Stimulated activated CD8-positive, alpha-beta memory T cell treated with anti-CD3 and anti-CD28 coated beads, Interleukin-12 subunit alpha, Interleukin-12 subunit beta, amount 100 ng/mL, for 24 hours (primary cell): Measurements from ENCODE around the gene AXIN2.
"Not testable (repeated sequence)": the region's sequence is repeated elsewhere in the genome, so short reads cannot be mapped to it uniquely, and the experiment has no call there.

Source experiments
- DNase-seq: peaks from one replicate; pipeline ENCODE4 v3.0.0-alpha.2; 2020; ENCODE audit errors: extremely low read depth

AXIN2 gene

DNA sequence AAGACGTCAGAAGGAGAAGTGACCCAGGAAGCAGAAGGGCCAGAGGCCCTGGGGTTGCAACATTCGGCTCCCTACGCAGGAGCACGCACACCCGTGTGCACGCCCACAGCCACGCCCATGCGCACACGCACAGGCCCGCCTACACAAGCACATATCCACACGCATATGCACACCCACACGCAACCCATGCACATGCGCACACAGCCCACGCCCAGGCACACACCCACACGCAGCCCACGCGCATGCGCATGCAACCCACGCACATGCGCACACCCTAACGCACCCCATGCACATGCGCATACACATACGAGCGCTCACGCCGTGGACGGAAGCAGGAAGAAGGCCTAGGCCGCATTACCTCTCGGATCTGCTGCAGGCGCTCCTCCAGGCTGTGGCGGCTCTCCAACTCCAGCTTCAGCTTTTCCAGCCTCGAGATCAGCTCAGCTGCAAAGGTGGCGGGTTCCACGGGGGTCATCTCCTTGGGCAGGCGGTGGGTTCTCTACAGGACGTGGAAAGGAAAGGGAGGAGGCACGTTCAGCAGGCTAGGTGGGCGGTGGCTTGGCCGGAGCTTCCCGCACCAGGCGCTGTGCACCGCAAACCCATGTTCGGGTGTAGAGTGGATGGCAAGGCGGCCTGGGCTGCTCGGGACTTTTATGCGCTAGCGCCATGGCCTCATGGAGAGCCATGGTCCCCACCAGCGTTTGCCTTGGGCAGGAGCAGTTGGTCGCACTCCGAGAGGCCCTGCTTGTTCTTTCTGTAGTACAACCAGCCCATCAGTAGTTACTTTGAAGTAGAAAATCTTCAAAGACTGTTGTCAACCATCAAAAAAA, 23.4 kb downstream of the AXIN2 start:
- no peak for DNase-seq

DNA sequence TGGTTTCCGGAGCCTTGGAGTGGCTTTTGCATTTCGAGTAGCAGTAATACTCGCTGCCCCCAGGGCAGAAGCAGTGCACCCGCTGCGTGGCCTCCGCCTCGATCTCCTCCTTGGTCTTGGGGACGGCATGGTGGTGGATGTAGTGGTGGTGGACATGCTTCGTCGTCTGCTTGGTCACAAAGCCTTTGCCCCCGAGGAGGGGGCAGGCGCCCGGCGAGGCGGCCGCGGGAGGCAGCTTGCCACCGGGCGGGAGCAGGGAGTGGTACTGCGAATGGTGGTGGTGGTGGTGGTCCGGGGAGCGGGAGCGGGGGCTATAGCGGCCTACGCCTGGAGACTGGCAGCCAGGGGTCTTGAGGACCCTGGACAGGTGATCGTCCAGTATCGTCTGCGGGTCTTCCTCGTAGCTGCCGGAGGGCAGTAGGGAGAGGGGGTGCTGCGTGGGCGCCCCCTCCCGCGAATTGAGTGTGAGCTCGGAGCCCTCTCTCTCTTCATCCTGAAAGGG, 24.1 kb downstream of the AXIN2 start:
- DNase-seq: no peak

DNA sequence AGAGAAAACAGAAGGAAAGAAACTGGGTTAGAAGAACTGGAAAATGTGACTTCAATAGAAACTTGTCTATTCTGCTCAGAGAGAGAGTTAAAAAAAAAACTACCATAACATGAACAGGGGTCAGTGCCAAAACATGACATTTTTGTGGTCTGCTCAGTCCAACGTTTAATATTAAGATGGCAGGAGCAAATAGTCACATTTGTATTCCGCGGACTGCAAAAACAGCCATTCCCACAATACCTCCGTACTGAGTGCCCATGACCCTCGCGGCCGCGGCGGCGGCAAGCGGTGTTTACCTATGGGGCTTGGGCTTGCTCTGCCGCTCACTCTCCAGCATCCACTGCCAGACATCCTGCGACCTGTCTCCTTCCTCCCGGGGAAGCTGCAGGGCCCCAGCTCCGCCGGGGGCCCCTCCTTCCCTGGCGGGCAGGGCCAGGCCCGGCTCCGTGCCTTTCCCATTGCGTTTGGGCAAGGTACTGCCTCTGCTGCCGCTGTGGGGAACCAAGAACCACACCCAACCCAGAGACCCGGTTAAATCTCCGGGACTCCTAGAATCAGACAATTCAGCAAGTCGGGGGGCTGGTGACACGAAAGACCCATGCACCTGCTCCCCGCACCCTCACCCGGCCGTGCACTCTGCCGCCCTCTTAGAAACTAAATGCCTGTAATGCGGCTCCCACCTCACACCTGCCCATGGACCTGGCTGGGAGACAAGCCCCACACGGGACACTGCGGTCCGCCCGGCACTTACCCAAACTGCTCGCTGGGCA, 24.7 kb downstream of the AXIN2 start:
- DNase-seq: no peak

DNA sequence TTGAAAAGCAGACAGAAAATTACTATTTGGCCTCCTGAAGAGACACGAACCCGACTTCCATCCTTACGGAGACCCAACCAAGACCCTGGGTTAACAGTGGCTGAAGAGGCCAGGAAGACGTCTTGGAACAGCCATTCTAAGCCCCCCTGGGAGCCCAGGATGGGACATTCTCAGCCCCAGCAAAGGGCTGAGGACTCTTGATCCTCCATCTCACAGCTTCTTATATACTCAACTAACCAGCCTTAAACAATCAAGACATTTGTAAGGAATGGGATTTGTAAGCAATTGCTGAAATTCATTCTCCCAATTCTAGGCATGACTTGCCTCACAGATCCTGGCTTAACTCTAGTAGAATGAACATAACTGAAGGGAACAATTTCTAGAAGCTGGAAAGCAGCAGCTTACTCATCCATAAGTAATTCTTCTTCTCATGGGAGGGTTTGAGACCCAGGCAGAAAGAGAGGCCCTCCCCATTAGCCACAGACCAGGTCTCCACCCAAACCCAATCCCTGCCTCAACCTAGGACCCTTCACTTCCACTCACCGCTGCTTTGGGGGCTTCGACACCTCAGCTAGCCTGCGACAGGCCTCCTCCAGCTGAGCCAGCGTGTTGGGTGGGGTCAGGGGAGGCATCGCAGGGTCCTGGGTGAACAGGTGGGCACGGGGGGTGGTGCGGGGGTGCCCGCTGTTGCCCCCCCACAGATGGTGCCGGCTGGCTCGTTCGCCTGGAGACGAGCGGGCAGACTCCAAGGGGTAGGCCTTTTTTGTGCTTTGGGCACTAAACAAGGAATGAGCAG, 25.5 kb downstream of the AXIN2 start:
- no peak for DNase-seq

DNA sequence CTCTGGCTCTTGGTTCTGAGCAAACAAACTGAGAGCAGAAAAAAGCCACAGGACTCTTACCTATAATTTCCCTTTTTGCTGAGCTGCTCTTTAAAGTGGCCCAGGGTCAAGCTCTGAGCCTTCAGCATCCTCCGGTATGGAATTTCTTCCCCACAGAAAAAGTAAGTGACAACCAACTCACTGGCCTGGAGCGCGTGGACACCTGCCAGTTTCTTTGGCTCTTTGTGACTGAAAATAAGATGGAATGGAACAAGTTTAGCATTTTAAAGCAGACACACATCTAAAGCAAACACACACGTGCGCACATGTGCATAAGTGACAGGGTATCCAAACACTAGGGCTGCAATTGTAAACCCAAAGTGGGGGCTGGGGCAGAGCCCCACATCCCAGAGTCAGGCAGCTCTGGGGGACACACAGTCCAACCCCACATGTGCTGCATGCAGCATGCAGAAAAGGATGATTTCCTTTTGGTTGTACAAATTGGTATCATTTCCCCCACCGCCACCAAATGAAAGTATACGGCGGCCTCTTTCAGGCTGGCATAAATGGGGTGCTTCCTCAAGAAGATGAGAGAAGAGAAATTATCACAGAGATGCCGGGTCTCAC, 27.5 kb downstream of the AXIN2 start:
- DNase-seq: no peak

DNA sequence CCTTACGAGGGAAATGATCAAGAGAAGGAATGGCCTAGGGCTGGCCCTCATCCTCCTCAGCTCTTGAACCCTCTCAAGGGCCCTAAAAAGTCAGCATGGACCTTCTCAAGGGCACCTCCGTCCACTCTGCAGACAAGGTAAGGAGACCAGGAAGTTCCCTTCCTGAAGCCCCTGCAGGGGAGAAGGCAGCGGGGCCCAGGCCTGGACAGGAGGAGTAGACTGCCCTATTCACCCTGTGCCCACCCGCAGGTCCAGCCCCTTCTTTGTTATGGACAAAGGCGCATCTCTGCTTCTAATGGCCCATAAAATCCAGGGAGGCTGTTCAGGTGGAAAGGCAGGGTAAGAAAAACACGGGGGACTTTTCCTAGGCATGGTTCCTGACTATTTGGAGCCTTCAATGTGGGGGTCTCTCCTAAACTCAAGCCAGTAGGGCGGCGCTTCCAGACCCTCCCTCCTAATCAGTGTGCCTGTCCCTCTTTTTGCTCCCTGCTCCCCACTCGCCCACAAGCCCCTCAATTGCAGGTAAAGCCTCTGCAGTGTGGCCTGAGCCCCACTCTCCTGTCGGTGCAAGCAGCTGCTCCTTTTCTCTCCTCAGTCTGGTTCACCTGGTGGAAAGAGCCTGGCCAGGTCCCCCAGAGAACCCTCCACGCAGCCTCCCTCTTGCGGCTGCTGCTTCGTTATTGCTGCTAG, 28.2 kb downstream of the AXIN2 start:
- no peak for DNase-seq

DNA sequence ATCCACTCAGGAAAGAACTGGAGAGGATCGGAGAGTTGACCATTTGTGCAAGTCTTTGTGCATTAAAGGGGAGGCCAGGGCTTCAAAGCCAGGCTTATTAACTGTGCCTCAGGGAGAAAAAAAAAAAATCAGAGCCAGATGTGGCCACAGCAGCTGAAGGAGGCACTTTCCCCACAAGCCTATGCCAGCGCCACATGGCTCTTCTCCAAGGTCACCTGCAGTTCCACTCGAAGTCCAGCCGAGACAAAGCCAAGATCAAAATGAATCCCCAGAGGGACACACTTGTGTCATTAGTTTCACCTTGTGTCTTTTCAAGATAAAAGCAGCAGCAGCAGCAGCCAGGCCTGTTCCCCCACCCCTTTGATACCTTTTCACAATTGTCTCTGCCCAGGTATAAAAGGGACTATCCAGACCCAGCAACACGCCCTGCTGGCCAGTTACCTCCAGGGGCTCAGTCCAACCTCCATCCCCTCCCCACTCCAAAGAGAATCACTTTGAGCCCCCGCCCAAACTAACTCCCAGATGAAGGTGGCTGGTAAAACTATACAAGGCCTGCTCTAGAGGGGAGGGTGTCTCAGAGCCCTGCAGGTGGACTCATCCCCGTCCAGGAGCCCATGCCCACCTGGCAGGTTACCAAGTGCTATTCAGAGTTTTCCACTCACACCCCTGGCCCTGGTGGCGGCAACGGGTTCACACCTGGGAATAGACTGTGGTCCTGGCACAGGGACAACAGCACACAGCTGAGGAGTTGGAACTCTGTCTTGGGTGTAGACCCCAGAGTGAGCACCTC, 29.2 kb downstream of the AXIN2 start:
- DNase-seq: no peak

DNA sequence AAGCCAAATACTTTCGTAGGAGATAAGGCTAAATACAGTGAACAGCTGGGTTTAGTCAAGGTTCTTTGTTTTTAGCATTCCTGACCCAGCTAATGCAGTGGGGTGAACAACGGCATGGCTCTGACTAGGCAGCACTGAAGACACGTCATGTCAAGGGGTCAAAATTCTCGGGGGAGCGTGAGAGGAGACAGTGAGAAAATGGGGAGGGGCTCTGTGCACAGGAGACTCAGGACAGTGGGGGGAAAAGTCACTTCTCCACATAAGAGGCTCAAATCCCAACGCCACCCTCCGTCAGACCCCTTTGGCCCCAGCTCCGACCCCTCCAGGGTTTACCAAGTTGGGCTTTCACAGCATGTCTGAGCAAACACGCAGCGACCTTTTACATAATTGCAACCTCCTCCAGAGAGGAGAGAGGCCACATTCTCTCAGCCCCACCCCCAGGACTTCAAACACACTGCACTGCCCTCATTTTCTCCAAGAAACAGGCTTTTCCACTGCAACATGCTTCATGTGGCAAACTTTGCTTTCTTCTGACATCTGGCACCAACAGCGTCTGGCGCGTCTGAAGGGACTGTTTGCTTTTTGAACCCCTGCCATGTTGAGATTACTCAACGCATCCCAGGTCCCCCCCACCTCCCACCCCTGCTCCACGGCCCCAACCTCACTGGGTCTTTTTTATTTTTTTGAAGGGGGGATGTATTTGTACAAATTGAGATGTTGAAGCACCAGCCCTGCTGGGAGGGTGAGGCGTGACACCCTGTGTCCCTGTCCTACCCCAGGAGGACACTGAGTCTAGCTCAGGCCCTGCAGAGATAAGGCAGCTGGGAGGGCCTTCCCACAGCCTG, 30.0 kb downstream of the AXIN2 start:
- DNase-seq: no peak

DNA sequence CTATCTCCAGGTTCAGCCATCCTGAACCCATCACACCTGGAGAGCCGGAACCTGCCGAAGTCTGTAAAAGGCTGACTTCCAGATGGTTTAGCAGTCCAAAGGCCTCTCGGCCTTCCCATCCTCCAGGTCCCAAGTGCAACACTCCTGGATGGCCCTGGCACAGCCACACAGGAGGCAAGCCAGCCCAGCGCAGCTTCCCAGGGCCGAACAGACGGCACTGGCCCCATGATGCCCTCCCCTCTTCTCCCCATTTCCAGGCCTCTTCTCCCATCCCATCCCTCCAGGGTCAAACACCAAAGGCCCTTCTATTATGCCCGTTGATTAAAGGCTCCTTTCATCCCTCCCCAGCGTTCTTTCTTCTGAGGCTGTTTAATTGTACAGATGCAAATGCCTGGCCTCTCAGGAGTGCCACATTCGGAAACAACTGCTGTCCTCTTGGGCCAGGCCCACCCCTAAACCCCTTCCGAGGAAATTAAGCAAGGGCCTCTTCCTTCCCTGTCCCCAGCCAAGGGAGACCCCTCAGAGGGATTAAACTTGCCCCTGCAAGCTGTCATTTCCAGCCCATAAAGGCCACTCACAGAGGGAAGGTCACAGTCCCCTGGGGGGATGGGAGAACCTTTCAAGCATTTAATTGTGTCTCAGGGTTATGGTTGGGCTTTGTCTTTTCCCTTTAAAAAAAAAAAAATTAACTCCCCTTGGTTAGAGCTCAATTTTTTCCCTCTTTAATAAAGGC, 30.8 kb downstream of the AXIN2 start:
- DNase-seq: no peak

DNA sequence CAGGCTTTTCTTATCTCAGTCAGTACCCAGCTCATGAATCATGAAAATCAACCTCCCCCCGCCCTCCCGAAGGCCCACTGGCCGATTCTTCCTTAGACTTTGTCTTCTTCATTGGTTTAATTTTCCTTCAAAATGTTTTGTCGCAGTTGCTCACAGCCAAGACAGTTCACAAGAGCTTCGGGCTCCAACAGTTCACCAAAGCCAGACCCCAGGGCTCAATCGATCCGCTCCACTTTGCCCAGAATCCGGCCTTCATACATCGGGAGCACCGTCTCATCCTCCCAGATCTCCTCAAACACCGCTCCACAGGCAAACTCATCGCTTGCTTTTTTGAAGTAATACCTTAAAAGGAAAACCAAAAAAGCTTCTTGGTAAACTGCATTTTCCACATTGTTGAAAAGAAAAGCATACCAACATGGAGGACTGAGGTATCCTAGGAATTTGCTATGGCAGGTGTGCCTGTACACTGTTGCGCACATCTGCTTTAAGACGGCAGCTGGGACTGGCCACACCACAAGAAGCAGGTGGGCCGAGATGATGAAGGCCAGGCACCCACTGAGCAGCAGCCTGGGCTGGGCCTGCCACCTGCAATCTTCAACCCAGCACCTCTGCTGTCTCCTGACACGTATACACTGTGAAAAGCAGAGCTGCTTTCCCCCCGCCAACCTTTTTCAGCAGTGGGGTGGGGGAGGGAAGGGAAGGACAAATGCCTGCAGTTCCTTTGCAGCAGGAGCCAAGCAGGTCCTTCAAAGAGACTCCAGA, 31.5 kb downstream of the AXIN2 start:
- no peak for DNase-seq

DNA sequence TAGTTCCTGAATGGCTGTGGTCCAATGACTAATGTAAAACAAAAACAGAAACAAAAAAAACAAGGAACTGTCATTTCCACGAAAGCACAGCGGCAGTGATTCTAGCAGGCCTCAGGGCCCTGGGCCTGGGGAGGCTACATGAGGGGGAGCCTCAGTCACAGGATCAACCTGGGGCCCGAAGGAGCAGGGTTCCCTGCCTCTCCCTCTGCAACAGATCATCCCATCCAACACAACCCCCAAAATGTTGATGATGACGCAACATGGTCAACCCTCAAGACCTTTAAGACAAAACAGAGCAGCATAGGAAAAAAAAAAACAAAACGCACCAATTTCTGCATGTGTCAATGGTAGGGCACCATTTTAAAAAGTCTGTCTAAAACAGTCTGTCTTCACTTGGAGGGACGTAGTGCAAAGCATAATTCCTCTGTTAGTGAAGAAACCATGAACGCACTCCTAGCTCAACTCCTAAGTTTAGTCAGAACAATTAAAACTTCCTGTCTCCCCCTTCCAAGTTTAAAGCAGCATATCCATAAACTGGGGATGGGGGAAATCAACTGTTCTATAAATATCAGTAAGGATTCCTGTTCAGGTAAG, 32.3 kb downstream of the AXIN2 start:
- DNase-seq: no peak

DNA sequence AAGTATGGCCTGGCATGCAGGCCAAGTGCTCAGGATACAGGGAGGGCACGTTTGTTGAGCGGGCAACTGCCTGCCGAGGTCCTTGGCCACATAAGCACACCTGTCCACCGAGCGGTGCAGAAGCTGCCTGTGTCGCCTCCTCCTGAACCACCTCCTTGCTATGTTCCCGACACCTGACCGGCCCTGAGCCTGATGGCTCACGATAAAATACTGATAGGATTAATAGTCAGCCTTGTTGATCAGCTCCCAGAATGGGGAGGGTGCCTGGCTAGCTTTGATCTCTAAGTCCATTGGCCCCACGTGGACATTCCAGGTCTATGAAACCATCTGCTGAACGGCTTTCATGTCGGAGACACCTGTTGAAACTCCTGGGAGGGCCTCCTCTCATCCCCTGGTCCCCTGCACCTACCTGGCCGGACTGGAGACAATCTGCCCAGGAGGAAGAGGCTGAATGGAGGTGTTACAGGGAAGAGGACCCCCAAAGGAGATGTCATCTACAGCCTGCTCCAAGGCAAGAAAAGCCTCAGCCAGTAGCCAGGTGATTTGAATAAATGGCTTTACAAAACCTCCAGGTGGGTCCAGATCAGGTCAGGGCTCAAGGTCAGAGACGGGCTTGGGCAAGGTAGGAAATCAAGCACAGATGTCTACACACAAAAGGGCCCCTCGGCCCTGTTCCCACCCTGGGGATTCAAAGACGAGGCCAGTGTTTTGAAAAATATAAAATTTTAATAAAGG, 33.4 kb downstream of the AXIN2 start:
- no peak for DNase-seq

DNA sequence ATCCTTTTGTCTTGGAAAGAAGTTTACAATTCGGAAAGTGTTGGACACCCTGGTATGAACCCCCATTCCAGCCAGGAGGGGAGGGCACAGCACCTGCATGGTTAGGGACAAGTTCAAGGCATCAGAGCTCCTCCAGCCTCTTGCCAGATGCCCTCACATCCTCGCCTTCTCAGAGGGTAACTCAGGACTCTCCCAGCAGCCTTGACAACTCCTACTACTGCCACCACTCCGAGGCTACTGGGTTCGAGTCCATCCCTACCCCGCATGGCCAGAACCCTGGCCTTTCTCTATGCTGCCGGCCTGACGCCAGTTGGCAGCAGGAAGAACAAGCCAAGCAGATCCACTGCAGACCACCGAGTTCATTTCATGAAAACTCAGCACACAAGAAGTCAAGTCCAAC, 34.1 kb downstream of the AXIN2 start:
- DNase-seq: no peak

DNA sequence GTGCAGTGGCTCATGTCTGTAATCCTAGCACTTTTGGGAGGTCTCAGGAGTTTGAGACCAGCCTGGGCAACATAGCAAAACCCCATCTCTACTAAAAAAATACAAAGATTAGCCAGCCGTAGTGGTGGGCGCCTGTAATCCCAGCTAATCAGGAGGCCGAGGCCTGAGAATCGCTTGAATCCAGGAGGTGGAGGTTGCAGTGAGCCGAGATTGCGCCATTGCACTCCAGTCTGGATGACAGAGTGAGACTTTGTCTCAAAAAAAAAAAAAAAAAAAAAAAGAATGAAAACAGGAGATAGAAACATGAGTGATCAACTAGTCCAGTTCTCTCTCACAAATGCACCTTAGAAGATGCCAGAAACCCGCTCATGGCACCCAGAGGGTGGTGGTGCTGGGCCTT, 34.6 kb downstream of the AXIN2 start:
- DNase-seq: not testable (repeated sequence)

DNA sequence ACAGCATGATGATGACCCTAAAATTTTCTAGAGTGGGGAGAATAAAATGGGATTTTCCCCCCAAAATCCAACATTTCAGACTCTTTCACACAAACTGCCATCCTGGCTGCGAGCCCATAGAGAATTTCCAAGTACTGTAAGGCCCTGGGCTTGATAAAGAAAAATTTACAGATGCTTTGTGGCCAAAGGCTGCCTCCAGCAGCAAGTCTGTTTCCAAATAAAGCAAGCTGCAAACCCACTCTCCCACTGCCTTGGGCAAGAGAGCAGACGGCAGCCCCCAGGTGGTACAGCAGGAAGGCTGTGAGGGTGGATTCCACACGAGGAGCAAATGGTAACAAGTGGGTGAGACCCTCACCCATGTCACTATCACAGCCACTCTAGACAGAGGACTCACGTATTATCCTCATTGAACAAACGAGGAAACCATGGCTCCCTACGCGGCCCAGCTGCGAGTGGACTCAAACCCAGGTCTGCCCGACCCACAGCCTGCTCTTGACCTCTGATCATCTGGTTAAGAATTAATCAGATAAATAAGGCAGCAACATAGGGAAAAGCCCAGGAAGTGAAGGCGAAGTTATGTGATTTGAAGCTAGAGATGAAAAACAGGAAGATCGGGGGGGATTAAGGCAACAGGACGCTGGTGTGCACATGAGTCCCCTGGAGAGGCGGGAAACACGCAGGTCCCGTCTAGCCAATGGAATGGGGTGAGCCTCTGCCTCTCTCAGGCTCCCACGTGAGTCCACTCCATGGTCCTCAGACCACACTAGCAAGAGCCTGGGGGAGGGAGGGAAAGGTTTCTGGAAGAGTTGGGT, 37.4 kb downstream of the AXIN2 start:
- no peak for DNase-seq

DNA sequence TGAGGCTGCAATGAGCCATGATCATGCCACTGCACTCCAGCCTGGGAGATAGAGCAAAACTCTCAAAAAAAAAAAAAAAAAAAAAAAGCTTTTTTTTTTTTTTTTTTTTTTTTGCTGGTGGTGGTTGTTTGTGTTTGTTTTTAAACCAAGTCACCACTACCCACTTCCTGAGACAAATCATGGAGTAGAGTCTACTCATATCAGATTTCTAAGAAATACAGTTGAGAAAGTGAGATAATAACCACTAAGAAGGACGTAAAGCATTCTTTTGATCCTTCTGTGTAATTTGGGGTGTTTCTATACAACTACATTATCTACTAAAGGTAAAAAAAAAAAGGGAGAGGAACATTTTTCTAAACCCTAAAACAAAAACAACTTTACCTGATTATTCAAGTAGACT, 38.0 kb downstream of the AXIN2 start:
- no peak for DNase-seq
